Midbrain (tissue), 1 donor: ENCODE measurements around the gene UBE2D2.
"Not testable (repeated sequence)": the region's sequence is repeated elsewhere in the genome, so short reads cannot be mapped to it uniquely, and the experiment has no call there.

Experiments
- DNase-seq: peaks from one replicate; lab custom pipeline; 2025; lab: John Stamatoyannopoulos, UW

The UBE2D2 gene

GRCh38 chr5:139549162-139549894 lies 11.8 kb upstream of the UBE2D2 start:
- no peak for DNase-seq

- not testable (repeated sequence) for DNase-seq
Observed at GRCh38 chr5:139550051-139550872, 10.9 kb upstream of the UBE2D2 start.

DNA sequence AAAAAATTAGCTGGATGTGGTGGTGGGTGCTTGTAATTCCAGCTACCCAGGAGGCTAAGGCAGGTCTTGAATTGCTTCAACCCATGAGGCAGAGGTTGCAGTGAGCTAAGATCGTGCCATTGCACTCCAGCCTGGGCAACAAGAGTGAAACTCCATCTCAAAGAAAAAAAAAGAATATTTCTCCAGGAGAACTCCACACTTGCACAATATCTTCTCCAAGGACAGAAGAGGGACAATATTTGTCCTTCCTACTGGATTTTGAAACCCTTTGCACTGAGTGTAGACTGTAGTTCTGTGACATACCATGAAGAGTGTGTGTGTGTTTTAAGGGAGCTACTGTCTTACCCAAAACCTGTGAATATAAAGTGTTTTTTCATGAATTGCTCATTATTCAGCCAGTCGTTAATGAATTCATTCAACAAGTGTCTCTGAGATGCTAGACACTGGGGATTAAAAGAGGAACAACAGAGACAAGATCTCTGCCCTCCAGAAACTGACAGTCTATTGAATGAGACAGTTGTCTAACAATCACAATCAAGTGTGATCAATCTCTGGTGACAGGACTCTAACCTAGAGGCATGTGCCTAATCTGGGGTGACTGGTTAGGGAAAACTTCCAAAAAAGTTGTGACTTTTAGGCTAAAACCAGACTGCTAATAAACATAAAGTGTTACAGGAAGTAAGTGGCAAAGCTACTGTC lies 9.8 kb upstream of the UBE2D2 start:
- DNase-seq, result no peak

GRCh38 chr5:139552893-139553575 lies 8.1 kb upstream of the UBE2D2 start:
- DNase-seq, result no peak

DNA sequence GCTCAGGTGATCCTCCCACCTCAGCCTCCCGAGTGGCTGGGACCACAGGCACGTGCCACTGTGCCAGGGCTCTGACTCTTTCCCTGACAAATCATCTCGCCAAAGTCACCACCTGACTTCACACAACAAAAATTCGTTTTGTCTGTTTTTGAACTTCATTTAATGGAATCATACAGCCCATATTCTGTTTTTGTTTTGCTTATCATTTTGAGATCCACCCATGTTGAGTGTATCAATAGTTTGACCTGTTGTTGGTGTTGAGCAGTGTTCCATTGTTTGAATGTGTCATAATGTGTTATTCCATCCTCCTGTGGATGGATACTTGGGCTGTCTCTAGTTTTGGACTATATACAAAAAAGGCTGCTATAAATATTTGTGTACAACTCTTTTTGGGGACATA lies 6.9 kb upstream of the UBE2D2 start:
- no peak for DNase-seq

GRCh38 chr5:139557811-139558210 lies 3.3 kb upstream of the UBE2D2 start:
- no peak for DNase-seq

DNA sequence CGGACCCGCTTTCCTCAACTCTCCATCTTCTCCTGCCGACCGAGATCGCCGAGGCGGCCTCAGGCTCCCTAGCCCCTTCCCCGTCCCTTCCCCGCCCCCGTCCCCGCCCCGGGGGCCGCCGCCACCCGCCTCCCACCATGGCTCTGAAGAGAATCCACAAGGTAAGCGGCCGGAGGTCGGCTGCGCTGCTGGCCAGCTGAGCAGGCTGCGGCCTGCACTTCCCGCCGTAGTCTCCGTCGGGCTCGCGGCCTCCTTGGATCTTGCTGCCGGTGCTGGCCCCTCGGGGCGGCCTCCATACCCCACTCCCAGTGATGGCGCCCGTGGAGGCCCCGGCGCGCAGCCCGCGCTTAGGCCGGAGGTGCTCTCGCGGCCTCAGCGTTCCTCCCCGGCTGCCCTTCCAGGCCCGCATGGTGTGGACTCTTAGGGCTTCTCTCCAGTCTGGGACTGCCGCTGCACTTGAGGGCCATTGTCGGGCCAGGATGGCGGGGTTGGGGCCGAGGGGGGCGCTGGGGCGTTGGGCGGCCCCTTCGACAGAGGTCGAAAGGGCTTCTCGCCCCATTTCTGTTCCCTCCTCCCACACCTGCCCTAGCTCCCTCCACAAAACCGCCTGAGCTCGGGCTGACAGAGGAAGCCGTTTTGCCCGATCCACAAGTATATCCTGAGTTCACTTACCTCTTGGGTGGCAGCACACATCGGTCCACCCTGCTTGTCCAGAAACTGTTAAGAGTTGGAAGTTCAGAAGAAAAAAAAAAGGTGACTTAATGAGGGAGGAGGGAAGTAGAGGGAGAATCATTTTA lies 714 bp downstream of the UBE2D2 start:
- DNase-seq, result no peak

GRCh38 chr5:139562847-139563246 lies 1.7 kb downstream of the UBE2D2 start:
- DNase-seq, result no peak

GRCh38 chr5:139565411-139566305 lies 4.5 kb downstream of the UBE2D2 start:
- DNase-seq, result no peak

- no peak for DNase-seq
Observed at GRCh38 chr5:139566611-139567010, 5.5 kb downstream of the UBE2D2 start.

- no peak for DNase-seq
Observed at GRCh38 chr5:139569270-139569955, 8.3 kb downstream of the UBE2D2 start.

DNA sequence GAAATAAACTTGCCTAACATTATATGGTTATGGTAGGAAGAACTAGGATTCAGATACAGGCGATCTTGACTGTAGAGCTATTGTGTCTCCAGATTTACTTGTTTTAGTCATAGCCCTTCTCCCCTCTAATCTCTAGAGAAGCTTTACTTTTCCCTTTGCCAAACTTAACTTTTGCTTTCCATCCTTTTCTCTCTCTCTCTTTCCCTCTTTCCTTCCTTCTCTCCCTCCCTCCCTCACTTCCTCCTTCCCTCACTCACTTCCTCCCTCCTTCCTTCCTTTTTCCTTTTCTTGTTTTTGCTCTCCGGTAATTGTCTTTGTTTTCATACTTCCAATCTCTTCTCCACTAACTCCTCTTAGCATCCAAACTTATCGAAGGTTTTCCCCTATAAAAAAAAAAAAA lies 10.4 kb downstream of the UBE2D2 start:
- DNase-seq, result no peak

- no peak for DNase-seq
Observed at GRCh38 chr5:139571966-139572365, 10.8 kb downstream of the UBE2D2 start.

DNA sequence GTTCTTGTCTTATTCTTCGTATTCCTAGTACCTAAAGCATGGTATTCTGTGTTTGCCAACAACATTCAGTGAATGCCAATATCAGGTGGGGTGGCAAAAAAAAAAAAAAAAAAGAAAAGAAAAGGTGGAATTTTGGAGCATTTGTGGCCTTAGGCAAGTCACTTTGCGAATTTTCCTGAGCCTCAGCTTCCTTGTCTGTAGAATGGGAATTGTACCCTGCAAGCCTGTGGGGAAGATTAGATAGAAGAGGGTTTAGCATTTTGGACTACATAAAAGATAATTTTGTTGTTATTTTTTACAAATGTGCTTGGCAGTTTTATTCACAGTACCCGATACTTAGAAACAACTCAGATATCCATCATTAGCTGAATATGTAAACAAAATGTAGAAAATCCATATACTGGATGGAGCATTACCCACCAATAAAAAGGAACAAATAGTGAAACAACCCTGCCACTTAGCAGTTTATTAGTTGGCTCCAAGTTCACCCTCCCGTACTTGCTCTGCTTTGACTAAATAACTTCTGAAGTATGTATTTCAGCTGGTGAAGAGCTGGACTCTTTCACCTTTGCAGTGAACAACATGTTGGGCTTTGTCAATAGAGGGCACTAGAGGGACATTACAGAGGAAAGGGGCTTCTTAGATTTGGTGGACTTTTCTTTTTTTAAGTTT lies 13.6 kb downstream of the UBE2D2 start:
- peak; percentile 8 for DNase-seq

DNA sequence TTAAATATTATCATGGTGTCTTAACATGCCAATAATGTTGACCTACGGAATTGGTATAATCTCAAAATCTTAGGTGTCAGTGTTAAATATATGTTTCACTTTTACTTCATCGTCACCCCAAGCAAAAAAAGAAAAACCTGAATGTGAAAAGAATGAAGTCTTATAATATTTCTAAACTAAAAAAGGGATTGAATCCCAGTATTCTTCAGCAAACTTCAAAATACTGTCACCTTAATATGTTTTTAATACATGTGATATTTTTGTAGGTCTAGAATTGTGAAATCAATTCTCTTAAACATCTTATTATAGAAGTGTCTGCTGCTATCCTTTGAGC lies 14.1 kb downstream of the UBE2D2 start:
- no peak for DNase-seq

DNA sequence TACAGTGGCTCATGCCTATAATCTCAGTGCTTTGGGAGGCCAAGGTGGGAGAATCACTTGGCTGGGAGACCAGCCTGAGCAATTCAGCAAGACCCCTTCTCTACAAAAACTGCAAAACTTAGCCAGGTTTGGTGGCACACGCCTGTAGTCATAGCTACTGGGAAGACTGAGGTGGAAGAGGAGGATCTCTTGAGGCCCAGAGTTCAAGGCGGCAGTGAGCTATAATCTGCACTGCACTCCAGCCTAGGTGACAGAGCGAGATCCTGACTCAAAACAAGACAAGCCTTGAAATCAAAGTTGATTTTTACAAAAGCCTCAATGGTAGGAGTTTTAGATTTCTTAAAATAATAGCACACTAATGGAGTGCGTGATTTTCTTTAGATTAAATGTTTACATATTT lies 14.6 kb downstream of the UBE2D2 start:
- no peak for DNase-seq

DNA sequence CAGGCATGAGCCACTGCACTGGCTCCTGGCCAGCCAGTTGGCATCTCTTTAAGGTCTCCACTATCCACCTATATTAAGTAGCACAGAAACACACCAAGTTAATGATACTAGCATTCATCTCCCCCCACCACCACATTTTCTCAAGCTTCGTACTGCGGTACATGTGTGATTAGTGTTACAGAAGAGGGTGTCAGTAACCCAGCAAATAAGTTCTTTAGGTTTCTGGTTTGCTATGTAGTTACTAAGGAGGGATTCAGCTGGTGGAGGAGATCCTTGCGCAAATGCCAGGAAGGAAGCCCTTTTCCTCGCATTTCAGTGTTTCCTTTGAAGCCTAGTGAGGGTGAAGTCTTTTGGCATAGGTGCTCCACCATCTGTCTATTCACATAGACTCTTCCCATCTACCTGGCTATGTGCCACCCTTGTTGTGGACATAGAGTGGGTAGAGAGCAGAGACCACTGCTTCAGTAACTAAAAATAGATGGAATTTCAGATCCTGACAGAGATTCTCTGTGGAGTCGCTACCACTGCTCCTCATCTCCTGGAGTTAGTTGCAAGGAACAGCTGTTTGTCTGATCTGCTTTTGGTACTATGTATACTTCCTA lies 16.7 kb downstream of the UBE2D2 start:
- DNase-seq, result no peak

DNA sequence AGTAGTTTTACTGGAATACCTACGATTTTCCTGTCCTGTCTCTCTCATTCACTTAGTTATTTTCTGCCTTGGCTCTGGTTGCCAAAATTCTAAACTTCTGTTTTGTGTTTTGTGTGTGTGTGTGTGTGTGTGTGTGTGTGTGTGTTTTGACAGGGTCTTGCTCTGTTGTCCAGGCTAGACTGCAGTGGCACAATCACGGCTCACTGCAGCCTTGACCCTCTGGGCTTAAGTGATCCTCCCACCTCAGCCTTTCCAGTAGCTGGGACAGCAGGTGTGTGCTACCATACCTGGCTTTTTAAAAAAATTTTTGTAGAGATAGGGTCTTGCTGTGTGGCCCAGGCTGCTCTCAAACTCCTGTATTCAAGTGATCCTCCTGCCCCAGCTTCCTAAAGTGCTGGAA lies 17.2 kb downstream of the UBE2D2 start:
- no peak for DNase-seq

DNA sequence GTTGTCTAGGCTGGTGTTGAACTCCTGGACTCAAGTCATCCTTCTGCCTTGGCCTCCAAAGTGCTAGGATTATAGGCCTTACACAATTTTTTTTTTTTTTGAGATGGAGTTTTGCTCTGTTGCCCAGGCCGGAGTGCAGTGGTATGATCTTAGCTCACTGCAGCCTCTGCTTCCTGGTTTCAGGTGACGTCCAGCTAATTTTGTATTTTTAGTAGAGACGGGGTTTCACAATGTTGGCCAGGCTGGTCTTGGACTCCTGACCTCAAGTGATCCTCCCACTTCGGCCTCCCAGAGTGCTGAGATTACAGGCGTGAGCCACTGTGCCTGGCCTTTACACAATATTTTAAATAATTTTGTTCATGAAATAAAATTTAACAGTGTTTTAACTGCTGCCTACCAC lies 21.0 kb downstream of the UBE2D2 start:
- not testable (repeated sequence) for DNase-seq
